Measurements from ENCODE around the gene ATP11A.
A peak's percentile ranks its signal among the peaks of the same experiment; 100 is the strongest.

Gene ATP11A

DNA sequence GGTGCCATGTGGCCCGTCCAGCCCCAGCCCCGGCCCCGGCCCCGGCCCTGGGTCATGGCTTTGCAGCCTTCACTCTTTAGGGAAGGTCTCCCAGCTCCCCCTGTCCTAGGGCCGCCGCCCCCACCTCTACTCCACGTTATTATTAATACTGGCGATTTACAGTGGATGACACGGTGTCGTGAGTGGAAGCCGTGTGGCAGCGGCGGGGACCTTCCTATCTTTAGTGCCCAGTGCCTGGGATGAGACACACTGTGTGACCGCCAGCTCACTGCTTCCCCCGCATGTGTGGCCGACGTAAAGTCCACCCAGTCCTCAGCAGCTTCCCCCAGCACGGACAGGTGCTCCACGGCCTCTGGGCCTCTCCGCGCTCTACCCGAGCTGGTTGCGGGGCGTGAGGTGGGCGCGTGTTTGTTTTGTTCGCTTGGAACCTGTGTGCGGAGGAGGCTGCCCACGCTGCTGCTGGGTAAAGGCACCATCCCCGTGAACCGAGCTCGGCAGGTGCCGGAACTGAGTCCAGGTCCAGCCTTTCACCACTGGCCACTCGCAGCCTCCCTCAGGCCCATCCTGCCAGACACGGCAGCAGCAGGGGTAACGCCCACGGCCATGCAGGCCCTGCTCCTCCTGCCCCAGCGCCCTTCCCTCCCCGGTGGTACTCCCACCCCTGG is 208.2 kb downstream of the ATP11A start:
- no peak for DNase-seq

DNA sequence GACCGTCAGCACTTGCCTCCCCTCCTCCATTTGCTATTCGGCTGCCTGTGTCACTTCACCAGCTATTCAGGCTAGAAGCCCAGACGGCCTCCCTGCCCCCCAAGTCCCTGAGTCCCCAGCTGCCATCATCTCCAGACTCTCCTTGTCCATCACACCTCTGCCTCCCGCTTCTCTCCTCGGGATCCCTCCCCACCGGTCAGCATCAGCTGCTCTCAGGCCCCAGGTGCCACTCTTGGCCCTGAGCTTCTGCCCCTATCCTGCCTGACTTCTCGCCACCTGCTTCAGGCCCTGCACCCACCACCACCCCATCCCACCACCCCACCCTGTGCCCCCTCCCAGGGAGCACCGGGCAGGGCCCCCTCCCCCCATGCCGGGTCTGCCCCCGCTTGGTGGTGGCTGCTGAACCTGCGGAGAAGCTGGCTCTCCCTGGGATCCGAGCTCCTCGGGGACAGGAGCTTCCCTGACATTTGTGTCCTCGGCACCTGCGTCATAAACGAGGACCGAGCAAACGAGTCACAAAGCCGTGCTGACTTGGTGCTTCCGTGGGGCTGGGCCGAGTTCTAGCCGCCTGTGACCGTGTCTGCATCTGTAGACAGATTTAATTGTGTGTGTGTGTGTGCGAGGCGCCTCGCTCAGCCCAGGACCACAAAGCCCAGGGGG is 208.9 kb downstream of the ATP11A start:
- peak; percentile 55 for DNase-seq

DNA sequence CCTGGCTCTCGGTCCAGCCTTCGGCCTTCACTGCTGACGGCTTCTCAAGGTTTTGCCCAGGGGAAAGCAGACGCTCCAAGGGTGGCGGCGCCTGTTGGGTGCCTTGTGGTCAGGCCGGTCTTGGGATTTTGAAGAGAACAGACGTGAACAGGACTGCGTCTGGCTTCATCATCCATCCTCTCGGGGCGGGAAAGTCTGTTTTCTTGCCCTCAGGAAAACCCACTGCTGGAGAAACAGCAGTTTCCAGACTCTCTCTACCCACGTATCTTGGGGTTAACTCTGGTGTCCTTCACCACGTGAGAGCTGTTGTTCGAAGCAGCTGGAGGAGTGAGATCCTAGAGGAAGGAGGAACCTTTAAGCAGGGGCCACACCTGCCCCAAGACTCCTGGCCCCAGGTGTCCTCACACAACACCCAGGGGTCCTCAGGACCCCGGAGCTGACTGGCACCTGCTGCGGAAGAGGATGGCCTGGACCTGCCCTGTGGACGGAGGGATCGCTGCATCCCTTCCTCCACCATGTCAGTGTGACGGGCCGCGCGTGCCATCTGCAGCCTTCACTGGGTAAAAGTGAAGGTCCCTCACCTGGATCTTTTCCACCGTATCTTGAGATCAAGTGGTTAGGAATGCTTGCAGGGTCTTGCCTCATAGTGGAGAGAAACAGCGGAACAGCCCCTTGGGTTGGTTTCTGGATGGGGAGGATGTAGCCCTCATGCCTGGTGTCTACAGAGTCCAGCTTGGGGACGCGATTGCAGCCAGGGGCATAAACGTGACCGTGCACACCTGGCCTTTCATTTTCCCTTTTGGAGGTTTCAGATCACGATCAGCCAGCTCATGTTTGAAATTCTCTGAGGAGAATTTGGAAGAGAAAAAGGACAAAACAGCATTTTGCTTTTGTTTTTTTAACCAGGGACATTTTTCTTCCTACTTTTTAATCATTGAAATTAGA is 209.7 kb downstream of the ATP11A start:
- peak; percentile 59 for DNase-seq

DNA sequence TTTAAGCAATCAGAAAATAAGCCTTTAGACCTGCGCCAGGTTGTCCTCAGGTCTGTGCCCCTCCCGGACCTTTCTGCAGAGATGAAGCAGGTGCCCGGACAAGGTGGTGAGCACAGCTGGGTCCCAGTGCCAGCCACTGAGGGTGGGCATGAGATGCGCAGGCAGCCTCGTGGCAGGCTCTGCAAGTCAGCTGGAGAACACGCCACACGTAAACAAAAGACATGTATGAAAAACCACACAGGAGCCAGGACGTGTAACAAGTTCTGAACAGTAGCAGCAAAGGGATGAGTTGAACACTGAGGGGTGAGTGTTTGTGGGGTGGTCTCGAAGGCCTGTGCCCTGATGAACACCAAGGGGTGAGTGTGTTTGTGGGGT is 210.4 kb downstream of the ATP11A start:
- DNase-seq, result no peak

DNA sequence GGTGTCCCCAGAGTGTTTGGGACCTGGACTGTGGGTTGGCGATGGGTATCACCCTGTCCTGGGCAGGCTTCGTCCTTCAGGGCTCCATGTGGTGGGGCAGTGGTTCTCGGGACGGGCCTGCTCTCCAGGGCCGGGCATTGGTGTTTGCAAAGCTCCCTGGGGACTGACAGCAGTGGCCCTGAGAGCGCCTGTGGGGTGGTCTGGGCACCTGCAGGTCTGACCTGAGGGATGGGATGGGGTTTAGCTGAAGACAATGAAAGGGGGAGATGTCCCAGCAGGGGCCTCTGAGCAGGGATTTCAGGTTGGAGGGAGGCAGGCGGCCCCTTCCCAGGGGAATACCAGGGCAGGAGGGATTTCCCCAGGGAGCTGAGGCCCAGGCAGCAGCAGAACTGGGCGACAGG is 210.9 kb downstream of the ATP11A start:
- DNase-seq, result no peak

DNA sequence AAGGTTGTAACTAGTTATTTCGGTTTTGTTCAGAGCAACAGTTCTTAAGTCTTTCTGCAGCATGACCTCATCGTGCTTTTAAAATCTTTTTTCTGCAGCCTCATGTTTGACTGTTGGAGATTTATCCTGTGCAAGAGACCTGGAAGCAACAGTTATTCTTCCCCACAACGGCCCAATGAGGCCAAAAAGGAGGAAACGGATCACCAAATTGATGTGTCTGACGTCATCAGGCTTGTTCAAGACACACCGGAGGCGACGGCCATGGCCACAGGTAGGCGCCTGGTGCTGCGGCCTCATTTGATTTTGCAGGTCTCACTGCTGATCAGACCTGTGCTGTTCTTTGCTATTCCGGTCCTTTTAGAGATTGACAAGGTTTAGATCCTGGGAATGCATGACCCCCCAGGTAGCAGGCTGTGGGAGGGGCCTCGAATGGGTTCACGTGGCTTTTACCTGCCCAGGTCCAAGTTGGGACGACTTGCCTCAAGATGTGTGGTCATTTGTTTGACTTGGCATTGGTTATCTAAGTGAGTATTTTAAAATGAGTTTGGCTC is 212.3 kb downstream of the ATP11A start:
- no peak for DNase-seq

DNA sequence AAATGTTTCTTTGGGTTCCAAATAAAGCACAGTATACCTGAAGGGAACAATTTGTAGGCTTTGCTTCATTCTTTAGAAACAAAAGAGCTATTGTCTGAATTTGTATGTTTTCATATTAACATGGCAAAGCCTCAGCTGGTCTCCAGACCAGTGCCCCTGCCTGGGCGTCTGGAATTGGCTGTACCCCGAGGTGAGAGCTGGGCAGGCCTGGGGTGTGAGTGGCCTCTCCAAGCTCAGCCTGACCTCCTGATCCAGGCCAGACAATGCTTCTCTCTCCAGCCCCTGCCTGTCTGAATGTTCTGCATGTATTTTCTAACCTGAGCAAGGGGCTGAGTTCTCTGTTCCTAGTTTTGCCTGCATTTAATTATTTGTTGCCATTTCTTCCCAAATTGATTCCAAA is 212.8 kb downstream of the ATP11A start:
- no peak for DNase-seq

DNA sequence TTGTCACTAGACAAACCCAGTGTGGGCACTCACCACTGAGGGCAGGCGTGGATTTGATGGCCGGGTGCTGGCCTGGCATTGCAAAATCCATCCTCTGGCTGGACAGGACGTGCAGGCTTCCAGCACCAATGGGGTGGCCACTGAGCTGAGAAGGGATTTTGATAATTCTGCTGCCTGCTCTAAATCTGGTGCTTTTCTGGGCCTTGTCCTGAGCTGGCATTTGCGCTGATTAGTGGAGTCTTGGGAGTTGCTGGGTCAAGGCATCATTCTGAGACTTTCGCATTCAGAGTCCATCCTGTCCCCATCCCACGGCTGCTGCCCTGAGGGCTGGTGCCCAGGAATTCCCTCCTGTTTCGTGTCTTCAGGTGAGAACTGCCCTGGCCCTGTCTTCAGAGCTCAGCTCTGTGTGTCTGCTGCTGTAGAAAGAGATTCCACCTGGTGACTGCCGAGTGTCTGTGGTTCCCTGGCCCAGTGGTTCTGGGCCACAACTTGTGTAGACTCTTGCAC is 213.3 kb downstream of the ATP11A start:
- DNase-seq, result no peak

DNA sequence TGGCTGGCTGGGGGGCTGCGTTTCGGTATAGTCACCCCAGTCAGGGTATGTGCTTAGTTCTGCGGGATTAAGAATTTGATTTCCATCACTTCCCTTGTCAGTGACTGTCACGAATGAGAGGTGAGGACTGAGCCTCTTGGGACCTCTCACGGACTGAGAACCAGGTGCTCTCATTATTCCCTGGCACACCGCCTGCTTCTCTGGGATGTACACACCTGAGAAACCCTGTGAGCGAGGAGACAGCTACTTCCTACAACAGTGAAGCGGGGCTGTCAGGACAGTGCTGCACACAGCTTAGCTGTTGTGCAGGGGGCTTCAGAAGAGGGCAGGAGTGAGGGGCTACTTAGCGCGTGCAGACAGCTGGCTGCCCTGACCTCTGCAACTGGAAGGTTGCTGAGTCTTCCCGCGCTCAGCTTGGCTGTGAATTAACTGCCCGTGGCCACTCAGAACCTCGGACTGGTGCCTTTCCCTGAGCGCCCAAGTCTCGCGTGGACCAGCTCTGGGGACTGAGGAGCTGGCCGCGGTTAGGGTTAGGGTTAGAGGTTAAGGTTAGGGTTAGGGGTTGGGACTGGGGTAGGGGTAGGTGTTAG is 213.9 kb downstream of the ATP11A start:
- no peak for DNase-seq

DNA sequence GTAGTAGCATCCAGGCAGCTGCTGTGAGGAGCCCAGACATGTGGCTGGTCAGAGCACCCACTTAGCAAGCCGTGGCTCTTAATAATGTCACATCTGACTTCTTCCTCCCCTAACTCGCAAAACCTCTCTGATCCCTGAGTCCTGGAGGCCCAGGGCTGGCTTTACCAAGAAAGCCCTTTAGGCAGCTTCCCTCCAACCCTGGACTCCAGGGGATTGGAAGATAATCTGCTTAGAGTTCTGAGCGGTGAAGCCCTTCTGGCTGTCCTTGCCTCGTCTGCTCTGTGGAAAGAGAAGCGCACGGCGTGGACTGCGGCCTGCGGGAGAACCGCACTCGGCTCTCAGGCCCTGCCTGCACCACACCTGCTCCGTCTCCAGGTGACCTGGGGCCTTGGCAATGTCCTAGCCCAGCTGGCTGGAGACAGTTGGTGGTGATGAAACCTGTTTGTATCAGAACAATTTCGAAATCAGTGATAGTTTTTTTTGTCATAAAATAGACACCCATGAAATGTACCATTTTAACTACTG is 214.7 kb downstream of the ATP11A start:
- DNase-seq, result no peak

DNA sequence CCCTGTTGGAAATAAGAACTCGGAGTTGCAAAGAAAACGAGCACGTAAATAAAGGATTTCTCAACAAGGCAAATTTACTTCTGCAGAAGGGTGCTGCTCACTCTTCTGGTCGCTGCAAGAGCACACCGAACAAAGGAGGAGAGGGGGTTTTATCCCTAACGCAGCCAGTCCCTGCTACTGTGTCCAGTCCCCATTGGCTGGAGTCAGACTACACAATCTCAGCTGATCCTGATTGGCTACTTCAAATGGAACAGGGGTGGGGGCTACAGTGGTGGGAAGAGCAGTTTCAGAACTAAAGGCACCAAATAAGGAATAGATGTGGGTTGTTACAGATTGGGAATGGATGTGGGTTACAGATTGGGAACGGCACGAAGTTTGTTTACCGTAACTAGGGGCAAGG is 215.2 kb downstream of the ATP11A start:
- DNase-seq, result no peak

DNA sequence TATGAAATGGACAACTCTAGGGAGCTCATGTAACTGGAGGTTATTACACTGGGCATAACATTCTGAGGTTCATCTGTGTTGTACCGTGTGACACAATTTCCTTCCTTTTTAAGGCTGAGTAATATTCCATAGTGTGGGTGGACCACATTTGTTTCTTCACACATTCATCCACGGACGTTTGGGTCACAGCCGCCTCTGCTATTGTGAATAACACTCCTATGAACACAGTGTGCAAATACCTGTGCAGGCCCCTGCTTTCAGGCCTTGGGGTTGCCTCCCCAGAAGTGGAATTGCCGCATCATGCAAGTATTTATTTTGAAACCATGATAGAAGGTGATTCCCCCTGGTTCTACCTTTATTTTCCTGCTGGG is 215.8 kb downstream of the ATP11A start:
- no peak for DNase-seq

DNA sequence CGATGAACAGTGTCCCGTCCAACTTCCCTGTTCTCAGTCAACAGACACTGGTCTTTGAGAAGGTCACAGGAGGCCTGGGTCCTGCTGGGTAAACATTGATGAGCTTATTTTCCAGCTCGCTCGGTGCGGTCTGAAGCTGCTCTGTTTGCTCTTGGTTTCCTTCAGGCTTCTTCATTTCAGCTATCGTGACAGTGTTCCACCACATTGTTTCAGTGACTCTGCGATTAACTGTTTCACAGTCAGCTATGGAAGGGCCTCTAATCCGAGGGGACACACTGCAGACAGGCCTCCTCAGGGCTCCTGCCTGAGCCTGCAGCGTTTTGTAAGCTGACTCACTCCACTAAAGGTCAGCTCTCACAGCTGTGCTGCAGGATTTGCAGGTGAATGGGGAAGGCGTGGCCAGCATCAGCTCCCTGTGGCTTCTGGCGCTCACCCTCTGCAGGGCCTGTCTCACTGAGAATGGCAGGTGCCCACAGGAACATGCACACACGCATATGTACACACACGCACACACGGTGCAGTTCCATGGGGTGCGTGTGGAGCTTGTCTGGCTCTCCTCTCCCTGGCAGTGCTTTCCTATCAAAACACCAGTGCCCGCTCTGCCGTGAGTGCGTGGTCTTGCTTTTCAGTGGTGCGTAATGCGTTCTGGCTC is 216.3 kb downstream of the ATP11A start:
- DNase-seq, result no peak

DNA sequence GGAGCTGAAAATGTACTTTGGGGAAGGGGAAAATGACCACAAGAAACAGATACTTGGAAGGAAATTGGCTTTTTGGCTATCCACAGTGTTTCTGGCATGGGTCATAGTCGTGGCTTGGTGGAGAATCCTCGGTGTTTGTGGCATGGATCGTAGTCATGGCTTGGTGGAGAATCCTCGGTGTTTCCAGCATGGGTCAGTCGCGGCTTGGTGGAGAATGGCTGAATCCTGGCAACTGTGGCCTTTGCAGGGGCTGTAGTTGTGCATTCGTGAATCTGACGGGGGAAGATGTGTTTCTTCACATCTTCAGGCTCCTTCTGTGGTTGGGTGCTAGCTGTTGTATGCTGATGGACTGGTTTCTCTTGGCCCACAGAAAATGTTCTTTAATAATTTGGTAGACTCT is 217.4 kb downstream of the ATP11A start:
- DNase-seq, result no peak

DNA sequence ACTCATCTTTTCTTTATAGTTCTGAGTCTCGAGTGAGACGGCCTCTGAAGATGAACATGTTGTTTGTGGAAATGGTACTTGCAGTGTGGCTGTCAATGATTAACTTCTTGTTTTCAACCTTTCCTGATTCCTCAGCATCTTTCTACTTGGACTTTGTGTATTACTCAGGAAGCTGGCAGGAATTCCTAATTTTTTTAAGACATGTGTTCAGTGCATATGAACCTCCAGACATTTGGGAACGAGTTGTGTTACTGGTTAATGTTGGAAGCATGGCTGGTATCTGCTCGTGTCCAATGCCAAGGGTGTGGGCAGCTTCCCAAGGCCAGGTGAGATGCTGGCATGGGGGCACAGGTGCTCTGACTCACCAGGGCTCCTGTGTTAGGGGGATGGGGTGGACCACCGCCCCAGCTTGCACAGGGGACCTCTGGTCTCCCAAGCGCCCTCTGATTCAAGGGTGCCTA is 218.1 kb downstream of the ATP11A start:
- no peak for DNase-seq

DNA sequence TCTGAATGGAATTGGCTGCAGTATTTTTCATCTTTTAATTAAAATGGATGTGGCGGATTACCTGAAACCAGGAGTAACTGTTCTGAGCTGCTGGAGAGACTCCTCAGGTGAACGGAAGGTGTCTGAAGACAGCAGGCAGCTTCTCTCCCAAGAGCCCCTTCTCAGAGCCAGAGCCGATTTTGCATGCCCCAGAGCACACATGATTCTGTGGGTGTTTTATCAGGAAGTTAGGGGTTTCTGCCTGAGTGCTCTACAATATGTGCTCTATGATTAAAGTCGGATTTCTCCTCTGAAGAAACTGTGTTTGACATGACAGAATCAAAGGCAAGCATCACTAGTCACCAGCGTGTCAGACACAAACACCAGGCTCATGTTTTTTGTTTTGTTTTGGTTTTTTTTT is 218.5 kb downstream of the ATP11A start:
- no peak for DNase-seq

DNA sequence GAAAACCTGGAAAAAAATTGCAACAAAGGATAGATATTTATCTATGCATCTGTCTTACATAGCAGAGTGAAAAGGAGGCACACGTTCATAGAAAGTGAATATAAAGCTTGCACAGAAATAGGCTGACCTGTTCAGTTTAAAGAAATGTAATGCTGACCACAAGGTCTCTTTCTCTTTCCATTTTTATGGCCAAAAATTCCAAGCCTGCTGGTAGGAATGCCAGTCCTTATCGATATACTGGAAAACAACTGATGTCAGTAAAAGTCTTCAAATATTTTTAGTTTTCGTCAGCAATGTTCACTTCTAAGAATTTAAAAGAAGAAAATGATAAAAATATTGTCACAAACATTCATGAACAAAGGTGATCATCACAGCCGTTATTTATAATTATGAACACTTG is 220.2 kb downstream of the ATP11A start:
- DNase-seq, result no peak

DNA sequence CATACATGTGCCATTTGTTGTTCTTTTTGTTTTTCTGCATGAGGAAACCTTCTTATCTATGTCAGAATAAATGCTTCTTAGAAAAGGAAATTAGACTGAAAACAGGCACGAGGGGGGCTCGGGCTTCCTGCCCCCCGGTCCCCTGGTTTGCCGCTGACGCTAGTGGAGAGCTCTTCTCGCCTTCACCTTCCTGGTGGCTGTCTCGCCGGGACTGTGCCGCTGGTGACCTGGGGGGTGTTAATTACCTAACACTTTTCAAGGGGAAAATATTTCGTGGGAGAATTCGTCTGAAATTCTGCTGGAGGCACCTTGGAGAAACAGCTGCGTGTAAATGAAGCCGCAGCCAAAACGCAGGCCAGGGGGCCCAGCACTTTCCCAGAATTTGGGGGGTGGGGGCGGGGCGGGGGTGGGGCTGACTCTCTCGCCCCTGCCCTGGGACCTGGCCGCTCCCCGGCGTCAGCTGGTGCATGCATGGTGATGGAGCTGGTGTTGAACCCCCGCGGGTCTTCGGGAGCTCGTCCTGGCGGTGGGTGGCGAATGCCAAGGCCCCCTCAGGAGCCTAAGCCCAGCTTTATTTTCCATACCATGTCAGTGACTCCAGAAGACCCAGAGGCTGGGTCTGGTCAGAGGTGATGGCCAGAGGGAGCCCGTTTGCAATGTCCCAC is 220.9 kb downstream of the ATP11A start:
- DNase-seq, result no peak

DNA sequence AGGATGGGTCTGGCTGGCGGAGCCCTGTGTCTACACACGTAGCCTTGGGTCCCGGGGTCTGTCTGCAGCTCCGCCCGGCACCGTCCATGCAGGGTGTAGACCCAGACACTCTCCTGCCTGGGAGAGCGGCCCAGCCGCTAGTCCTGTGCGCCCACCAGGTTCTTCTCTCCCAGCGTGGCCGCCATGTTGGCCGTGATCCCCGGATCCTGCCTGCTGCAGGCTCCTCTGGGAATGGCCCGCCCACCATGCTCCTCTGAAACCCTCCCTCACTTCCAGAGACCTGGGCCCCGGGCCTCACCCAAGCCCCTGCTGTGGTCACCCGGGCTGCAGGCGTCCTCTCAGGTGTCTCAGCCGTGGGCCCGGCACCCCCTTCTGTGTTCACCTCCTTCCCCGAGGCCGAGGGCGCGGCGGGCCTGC is 221.5 kb downstream of the ATP11A start:
- no peak for DNase-seq

DNA sequence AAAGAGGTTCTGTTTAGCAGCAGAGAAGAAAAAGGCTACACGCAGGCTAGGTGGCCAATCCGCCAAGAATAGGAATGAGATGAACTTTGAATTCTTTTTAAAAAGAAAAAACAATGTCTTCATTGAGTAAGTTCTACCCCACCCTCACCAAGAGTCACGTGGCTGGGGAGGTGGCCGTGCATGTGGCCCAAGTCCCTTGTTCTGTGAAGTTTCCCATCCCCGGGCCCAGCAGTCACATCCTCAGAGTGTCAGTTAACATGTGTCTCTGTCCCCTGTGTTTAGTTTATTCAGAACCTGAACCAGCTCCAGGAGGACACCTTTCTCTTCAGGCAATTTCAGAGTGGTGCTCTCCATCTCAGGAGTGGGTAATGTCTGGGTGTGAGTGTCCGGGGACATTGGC is 222.0 kb downstream of the ATP11A start:
- no peak for DNase-seq

DNA sequence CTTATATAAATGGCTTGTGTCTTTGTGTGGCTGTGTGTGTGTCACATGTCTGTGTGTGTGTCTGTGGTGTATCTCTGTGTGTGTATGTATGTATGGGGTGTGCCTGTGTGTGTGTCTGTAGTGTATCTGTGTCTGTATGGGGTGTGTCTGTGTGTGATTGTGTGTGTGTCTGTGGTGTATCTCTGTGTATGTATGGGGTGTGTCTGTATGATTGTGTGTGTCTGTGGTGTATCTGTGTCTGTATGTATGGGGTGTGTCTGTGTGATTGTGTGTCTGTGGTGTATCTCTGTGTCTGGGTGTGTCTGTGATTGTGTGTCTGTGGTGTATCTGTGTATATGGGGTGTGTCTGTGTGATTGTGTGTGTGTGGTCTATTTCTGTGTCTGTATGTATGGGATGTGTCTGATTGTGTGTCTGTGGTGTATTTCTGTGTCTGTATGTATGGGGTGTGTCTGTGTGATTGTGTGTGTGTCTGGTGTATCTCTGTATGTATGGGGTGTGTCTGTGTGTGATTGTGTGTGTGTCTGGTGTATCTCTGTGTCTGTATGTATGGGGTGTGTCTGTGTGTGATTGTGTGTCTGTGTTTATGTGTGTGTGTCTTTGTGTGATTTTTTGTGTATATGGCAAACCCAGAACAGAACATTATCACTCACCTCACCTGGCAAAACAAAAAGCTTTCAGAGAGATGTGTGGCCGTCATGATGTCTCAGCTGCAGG is 223.0 kb downstream of the ATP11A start:
- DNase-seq, result no peak

Data from retina (tissue), 1 donor.